ENCODE data around the gene ACYP1.
A peak's percentile ranks its signal among the peaks of the same experiment; 100 is the strongest.

The ACYP1 gene

GRCh38 chr14:75063013-75063412 lies 811 bp downstream of the ACYP1 start:
- Histone ChIP-seq H3K9ac (ENCODE audit: low read depth, low read length, poor library complexity, severe bottlenecking) (peak overlapping the region; percentile 90), H3K27me3 (ENCODE audit: insufficient read depth, low read length, poor library complexity, severe bottlenecking) (no peaks in the 10 kb centered on the region), H4K20me1 (ENCODE audit: insufficient read depth, low read length, poor library complexity, severe bottlenecking) (no peaks in the 10 kb centered on the region), H3F3A (ENCODE audit: low read depth) (no peaks in the 10 kb centered on the region), H2AFZ (ENCODE audit: low read length) (peak overlapping the region; percentile 94; the same call in 1 of the 2 replicates), H3K79me2 (ENCODE audit: insufficient read depth, low read length) (peaks cover 30% of the 10 kb centered on the region), H3K9me2 (replicated peaks; ENCODE audit: low read depth, low read length) (no peaks in the 10 kb centered on the region), H3K4me1 (ENCODE audit: insufficient read depth, low read length, poor library complexity, severe bottlenecking) (peaks cover 9% of the 10 kb centered on the region), H3K4me2 (ENCODE audit: low read depth, low read length, poor library complexity, severe bottlenecking) (peak overlapping the region; percentile 90), H3K9me3 (ENCODE audit: insufficient read depth, low read depth, low read length) (no peaks in the 10 kb centered on the region), H3K36me3 (ENCODE audit: insufficient read depth, low read length) (no peaks in the 10 kb centered on the region), H3K4me3 (ENCODE audit: low read length, poor library complexity, severe bottlenecking) (peak overlapping the region; percentile 95)
- TF ChIP-seq EZH2phosphoT487 (IDR thresholded peaks at IDR 0.05; ENCODE audit: borderline replicate concordance): no peak
- no peak for TF ChIP-seq CTCF (conservative IDR thresholded peaks at IDR 0.05; ENCODE audit: low read length)

- peaks cover 30% of the 10 kb centered on the region for H3K79me2 ChIP-seq (ENCODE audit: insufficient read depth, low read length)
- no peak overlapping the region for H3K4me3 ChIP-seq (ENCODE audit: low read length, poor library complexity, severe bottlenecking)
- H3K9ac ChIP-seq (ENCODE audit: low read depth, low read length, poor library complexity, severe bottlenecking): no peak overlapping the region
- H3K27me3 ChIP-seq (ENCODE audit: insufficient read depth, low read length, poor library complexity, severe bottlenecking): no peaks in the 10 kb centered on the region
- no peaks in the 10 kb centered on the region for H4K20me1 ChIP-seq (ENCODE audit: insufficient read depth, low read length, poor library complexity, severe bottlenecking)
- no peaks in the 10 kb centered on the region for H3K9me3 ChIP-seq (ENCODE audit: insufficient read depth, low read depth, low read length)
- no peak overlapping the region for H2AFZ ChIP-seq (ENCODE audit: low read length)
- no peaks in the 10 kb centered on the region for H3K9me2 ChIP-seq (replicated peaks; ENCODE audit: low read depth, low read length)
- H3K4me2 ChIP-seq (ENCODE audit: low read depth, low read length, poor library complexity, severe bottlenecking): no peak overlapping the region
- H3K36me3 ChIP-seq (ENCODE audit: insufficient read depth, low read length): no peaks in the 10 kb centered on the region
- no peak for TF ChIP-seq CTCF (conservative IDR thresholded peaks at IDR 0.05; ENCODE audit: low read length)
- no peak for TF ChIP-seq EZH2phosphoT487 (IDR thresholded peaks at IDR 0.05; ENCODE audit: borderline replicate concordance)
- no peaks in the 10 kb centered on the region for H3F3A ChIP-seq (ENCODE audit: low read depth)
- H3K4me1 ChIP-seq (ENCODE audit: insufficient read depth, low read length, poor library complexity, severe bottlenecking): peaks cover 9% of the 10 kb centered on the region
These were observed 3.4 kb downstream of the ACYP1 start for GRCh38 chr14:75060420-75060819.

DNA sequence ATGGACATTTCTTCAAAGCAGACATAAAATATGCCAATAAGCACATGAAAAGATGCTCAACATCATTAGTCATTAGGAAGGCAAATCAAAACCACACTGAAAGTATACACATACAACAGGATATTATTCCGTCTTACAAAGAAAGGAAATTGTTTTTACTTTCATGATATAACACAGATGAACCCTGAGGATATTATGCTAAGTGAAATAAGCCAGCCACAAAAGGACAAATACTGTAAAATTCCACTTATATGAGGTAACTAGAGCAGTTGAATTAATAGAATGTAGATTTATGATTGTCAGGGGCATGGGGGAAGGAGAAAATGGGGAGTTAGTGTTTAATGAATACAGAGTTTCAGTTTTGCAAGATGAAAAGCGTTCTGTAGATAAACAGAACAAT lies 4.2 kb downstream of the ACYP1 start:
- no peaks in the 10 kb centered on the region for H3K36me3 ChIP-seq (ENCODE audit: insufficient read depth, low read length)
- H3K4me2 ChIP-seq (ENCODE audit: low read depth, low read length, poor library complexity, severe bottlenecking): no peak overlapping the region
- H4K20me1 ChIP-seq (ENCODE audit: insufficient read depth, low read length, poor library complexity, severe bottlenecking): no peaks in the 10 kb centered on the region
- TF ChIP-seq CTCF (conservative IDR thresholded peaks at IDR 0.05; ENCODE audit: low read length): no peak
- TF ChIP-seq EZH2phosphoT487 (IDR thresholded peaks at IDR 0.05; ENCODE audit: borderline replicate concordance): no peak
- H3K79me2 ChIP-seq (ENCODE audit: insufficient read depth, low read length): peaks cover 30% of the 10 kb centered on the region
- H3K4me1 ChIP-seq (ENCODE audit: insufficient read depth, low read length, poor library complexity, severe bottlenecking): peaks cover 9% of the 10 kb centered on the region
- H3K4me3 ChIP-seq (ENCODE audit: low read length, poor library complexity, severe bottlenecking): no peak overlapping the region
- no peaks in the 10 kb centered on the region for H3K27me3 ChIP-seq (ENCODE audit: insufficient read depth, low read length, poor library complexity, severe bottlenecking)
- H2AFZ ChIP-seq (ENCODE audit: low read length): no peak overlapping the region
- no peaks in the 10 kb centered on the region for H3F3A ChIP-seq (ENCODE audit: low read depth)
- no peaks in the 10 kb centered on the region for H3K9me3 ChIP-seq (ENCODE audit: insufficient read depth, low read depth, low read length)
- no peak overlapping the region for H3K9ac ChIP-seq (ENCODE audit: low read depth, low read length, poor library complexity, severe bottlenecking)
- H3K9me2 ChIP-seq (replicated peaks; ENCODE audit: low read depth, low read length): no peaks in the 10 kb centered on the region

Measured in Loucy (cell line).